ENCODE measurements around the gene TXNDC17.
"Not testable (repeated sequence)": the region's sequence is repeated elsewhere in the genome, so short reads cannot be mapped to it uniquely, and the experiment has no call there.

The TXNDC17 gene

DNA sequence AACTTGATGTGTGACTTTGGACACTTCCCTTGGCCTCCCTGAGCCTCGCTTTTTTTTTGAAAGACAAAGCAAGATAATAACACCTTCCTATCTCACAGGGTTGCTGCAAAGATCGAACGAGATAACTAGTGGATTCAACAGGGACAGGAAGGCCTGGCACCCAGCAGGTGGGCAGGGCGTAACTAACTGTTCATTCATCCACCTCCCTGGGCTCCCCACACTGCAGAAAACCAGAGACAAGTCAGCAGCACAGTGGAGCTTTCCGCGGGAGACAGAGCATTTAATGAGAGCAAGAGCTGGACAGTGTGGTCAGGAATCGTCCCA is 43.6 kb downstream of the TXNDC17 start:
- DNase-seq, result no peak

DNA sequence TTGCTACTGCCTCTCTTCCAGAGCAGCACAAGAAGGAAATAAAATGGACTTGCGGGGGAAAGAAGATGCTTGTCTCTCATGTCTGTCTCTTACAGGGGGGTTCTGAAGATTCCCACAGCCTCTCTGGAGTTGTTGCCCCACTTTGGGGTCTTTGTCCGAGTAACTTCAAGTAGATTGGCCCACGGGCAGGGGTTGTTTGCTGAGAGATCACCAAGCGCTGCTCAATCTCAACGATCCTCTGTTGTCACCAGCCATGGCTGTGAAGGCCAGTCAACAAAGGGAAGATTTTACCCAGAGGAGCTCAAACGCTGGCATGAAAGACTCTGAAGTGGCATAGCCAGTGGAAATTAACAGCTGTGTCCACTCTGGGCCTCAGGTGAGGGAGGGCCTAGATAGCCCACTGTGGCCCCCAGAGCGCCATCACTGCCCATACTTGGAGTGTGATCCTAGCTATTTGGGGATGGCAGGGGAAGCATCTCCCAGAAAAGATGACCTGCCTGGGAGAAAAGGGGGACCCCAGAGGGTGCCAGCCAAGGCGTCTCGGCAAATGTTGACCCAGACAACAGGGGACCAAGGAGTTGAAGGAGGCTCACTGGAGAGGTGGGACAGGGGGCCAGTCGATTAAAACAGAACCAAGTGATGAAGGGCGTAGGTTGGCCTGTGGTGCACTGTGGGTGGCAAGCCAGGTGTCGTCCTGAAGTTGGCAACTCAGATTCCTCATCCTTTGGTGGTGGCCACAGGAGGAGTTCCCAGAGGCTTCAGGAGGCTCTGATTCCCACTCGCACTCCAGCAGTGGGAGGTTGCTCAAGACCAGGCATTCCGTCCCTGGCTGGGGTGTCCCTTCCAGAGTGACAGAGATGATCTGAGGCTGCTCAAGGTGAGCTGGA is 44.3 kb downstream of the TXNDC17 start:
- no peak for DNase-seq

DNA sequence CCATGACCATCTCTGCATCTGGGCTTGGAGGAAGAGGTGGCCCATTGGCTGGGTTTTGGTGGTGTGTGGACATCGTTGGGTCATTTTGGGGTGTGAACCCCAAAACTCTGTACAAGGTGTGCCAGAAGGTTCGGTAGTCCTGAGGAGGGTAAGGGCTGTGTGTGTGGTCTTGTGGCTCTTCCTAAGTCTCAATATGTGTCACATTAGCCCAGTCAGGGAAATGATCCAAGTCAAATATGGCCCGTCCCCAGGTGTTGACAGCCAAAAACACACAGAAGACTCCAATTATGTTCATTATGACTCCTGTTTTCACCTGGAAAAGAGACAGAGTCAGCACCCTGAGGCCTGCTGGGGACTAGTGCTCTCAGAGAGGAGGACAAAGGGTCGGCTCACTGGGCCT is 45.2 kb downstream of the TXNDC17 start:
- no peak for DNase-seq

DNA sequence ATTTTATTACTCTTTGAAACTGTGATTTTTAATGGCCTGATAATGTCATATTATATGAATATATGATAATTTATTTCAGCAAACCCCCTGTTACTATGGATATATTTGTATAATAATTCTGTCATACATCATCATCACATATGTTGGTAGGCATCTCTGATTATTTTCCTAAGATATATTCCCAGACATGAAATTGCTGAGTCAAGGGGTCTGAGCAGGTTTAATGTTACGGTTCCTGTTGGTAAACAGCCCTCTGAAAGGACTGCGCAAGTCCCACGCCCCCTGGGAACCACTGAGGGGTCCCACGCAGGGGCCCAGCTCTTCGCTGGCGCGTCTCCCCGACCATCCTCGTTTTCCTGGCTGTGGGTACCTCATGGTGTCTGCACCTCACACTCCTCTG is 48.1 kb downstream of the TXNDC17 start:
- DNase-seq, result no peak

DNA sequence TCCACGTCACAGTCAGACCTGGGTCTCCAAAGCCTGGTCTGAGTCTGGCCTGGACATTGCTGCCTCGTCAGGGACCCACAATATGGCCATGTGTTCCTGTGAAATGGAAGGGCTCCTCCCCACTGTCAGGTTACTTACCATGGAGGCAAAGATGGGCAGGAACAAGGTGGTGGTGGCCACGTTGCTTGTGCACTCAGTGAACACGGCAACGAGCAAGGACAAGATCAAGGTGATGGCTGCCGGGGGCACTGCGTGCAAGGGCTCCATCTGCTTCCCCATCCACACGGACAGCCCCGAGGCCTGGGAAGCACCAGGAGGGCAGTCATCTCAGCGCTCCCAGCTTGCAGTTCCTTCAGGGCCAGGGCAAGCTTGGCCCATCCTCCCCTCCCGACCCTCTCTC is 49.8 kb downstream of the TXNDC17 start:
- no peak for DNase-seq

DNA sequence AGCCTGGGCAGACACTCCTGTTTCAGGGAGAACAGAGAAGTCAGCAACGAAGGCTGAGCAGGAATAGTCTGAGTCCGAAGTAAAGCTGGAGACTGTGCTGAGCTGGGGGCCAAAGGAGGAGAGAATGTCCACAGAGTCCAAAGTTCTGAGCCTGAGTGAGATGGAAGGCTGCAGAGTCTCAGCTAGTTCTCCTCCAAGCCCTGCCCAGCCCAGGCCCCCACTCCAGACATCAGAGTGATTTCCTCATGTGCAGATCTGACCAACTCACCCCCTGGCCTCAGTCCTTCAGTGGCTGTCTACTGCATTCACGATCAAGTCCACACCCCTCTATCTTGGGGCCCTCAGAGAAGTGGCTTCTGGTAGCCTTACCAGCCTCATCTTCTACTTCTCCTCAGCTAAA is 50.7 kb downstream of the TXNDC17 start:
- no peak for DNase-seq

DNA sequence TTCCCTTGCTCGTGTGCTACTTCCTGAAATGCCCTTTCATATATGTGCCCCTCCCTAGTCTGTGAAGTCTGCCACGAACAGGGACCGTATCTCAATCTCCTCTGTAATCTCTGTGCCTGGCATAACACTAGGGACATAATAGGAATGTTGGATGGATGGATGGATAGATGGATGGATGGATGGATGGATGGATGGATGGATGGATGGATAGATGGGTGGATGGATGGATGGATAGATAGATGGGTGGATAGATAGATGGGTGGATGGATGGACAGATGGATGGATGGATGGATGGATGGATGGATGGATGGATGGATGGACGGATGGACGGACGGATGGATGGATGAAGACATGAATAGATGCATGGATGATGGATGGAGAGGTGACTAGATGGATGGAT is 51.1 kb downstream of the TXNDC17 start:
- DNase-seq, result not testable (repeated sequence)

All from T-helper 1 cell (primary cell).